ENCODE measurements around the gene C11orf91.

Gene C11orf91

GRCh38 chr11:33725496-33725895 lies 24.9 kb upstream of the C11orf91 start:
- Histone ChIP-seq H3K9me3 (ENCODE audit: insufficient read depth, low read length) (no peaks in the 10 kb centered on the region), H3K9ac (ENCODE audit: insufficient read length, low read depth) (no peak overlapping the region), H3K4me3 (ENCODE audit: insufficient read length, low read depth) (no peak overlapping the region), H3K4me1 (ENCODE audit: insufficient read depth, insufficient read length) (no peaks in the 10 kb centered on the region), H3K36me3 (ENCODE audit: insufficient read depth, insufficient read length, low read length) (peaks cover 8% of the 10 kb centered on the region), H3K27me3 (ENCODE audit: insufficient read depth, insufficient read length) (no peaks in the 10 kb centered on the region)
- TF ChIP-seq YY1 (IDR thresholded peaks at IDR 0.05; ENCODE audit: insufficient read depth, insufficient read length): no peak
- TF ChIP-seq SUZ12 (IDR thresholded peaks at IDR 0.05; ENCODE audit: extremely low read depth, insufficient read depth, insufficient read length): no peak
- TF ChIP-seq ZNF274 (IDR thresholded peaks at IDR 0.05; ENCODE audit: low read depth, low read length): no peak
- no peak for DNase-seq (ENCODE audit: low read depth, low spot score)

GRCh38 chr11:33724644-33725035 lies 24.0 kb upstream of the C11orf91 start:
- Histone ChIP-seq H3K4me3 (ENCODE audit: insufficient read length, low read depth) (no peak overlapping the region), H3K9me3 (ENCODE audit: insufficient read depth, low read length) (no peaks in the 10 kb centered on the region), H3K4me1 (ENCODE audit: insufficient read depth, insufficient read length) (no peaks in the 10 kb centered on the region), H3K27me3 (ENCODE audit: insufficient read depth, insufficient read length) (no peaks in the 10 kb centered on the region), H3K9ac (ENCODE audit: insufficient read length, low read depth) (no peak overlapping the region), H3K36me3 (ENCODE audit: insufficient read depth, insufficient read length, low read length) (peaks cover 14% of the 10 kb centered on the region)
- TF ChIP-seq SUZ12 (IDR thresholded peaks at IDR 0.05; ENCODE audit: extremely low read depth, insufficient read depth, insufficient read length) (no peak), YY1 (IDR thresholded peaks at IDR 0.05; ENCODE audit: insufficient read depth, insufficient read length) (no peak), ZNF274 (IDR thresholded peaks at IDR 0.05; ENCODE audit: low read depth, low read length) (no peak)
- DNase-seq (ENCODE audit: low read depth, low spot score): no peak

- TF ChIP-seq YY1 (IDR thresholded peaks at IDR 0.05; ENCODE audit: insufficient read depth, insufficient read length) (no peak), ZNF274 (IDR thresholded peaks at IDR 0.05; ENCODE audit: low read depth, low read length) (no peak), SUZ12 (IDR thresholded peaks at IDR 0.05; ENCODE audit: extremely low read depth, insufficient read depth, insufficient read length) (no peak)
These were observed 22.7 kb upstream of the C11orf91 start for GRCh38 chr11:33723238-33723881.

GRCh38 chr11:33722590-33723234 lies 22.1 kb upstream of the C11orf91 start:
- H3K36me3 ChIP-seq (ENCODE audit: insufficient read depth, insufficient read length, low read length): peaks cover 21% of the 10 kb centered on the region
- no peaks in the 10 kb centered on the region for H3K4me1 ChIP-seq (ENCODE audit: insufficient read depth, insufficient read length)
- no peaks in the 10 kb centered on the region for H3K9me3 ChIP-seq (ENCODE audit: insufficient read depth, low read length)
- no peak for TF ChIP-seq ZNF274 (IDR thresholded peaks at IDR 0.05; ENCODE audit: low read depth, low read length)
- no peak for TF ChIP-seq SUZ12 (IDR thresholded peaks at IDR 0.05; ENCODE audit: extremely low read depth, insufficient read depth, insufficient read length)
- TF ChIP-seq YY1 (IDR thresholded peaks at IDR 0.05; ENCODE audit: insufficient read depth, insufficient read length): no peak
- no peak overlapping the region for H3K4me3 ChIP-seq (ENCODE audit: insufficient read length, low read depth)
- no peaks in the 10 kb centered on the region for H3K27me3 ChIP-seq (ENCODE audit: insufficient read depth, insufficient read length)
- no peak overlapping the region for H3K9ac ChIP-seq (ENCODE audit: insufficient read length, low read depth)
- no peak for DNase-seq (ENCODE audit: low read depth, low spot score)

More at GRCh38 chr11:33723238-33723881, 22.7 kb upstream of the C11orf91 start:
- Histone ChIP-seq H3K27me3 (ENCODE audit: insufficient read depth, insufficient read length) (no peaks in the 10 kb centered on the region), H3K9me3 (ENCODE audit: insufficient read depth, low read length) (no peaks in the 10 kb centered on the region), H3K4me3 (ENCODE audit: insufficient read length, low read depth) (no peak overlapping the region), H3K4me1 (ENCODE audit: insufficient read depth, insufficient read length) (no peaks in the 10 kb centered on the region), H3K9ac (ENCODE audit: insufficient read length, low read depth) (no peak overlapping the region), H3K36me3 (ENCODE audit: insufficient read depth, insufficient read length, low read length) (peaks cover 21% of the 10 kb centered on the region)
- no peak for DNase-seq (ENCODE audit: low read depth, low spot score)

GRCh38 chr11:33721984-33722383 lies 21.4 kb upstream of the C11orf91 start:
- Histone ChIP-seq H3K9ac (ENCODE audit: insufficient read length, low read depth) (no peak overlapping the region), H3K27me3 (ENCODE audit: insufficient read depth, insufficient read length) (no peaks in the 10 kb centered on the region), H3K4me1 (ENCODE audit: insufficient read depth, insufficient read length) (no peaks in the 10 kb centered on the region), H3K4me3 (ENCODE audit: insufficient read length, low read depth) (no peak overlapping the region), H3K36me3 (ENCODE audit: insufficient read depth, insufficient read length, low read length) (peaks cover 27% of the 10 kb centered on the region), H3K9me3 (ENCODE audit: insufficient read depth, low read length) (no peaks in the 10 kb centered on the region)
- DNase-seq (ENCODE audit: low read depth, low spot score): no peak
- no peak for TF ChIP-seq YY1 (IDR thresholded peaks at IDR 0.05; ENCODE audit: insufficient read depth, insufficient read length)

GRCh38 chr11:33721426-33721825 lies 20.8 kb upstream of the C11orf91 start:
- peaks cover 33% of the 10 kb centered on the region for H3K36me3 ChIP-seq (ENCODE audit: insufficient read depth, insufficient read length, low read length)
- H3K27me3 ChIP-seq (ENCODE audit: insufficient read depth, insufficient read length): no peaks in the 10 kb centered on the region
- H3K9me3 ChIP-seq (ENCODE audit: insufficient read depth, low read length): no peaks in the 10 kb centered on the region
- H3K9ac ChIP-seq (ENCODE audit: insufficient read length, low read depth): no peak overlapping the region
- no peaks in the 10 kb centered on the region for H3K4me1 ChIP-seq (ENCODE audit: insufficient read depth, insufficient read length)
- TF ChIP-seq ZNF274 (IDR thresholded peaks at IDR 0.05; ENCODE audit: low read depth, low read length) (no peak), SUZ12 (IDR thresholded peaks at IDR 0.05; ENCODE audit: extremely low read depth, insufficient read depth, insufficient read length) (no peak), YY1 (IDR thresholded peaks at IDR 0.05; ENCODE audit: insufficient read depth, insufficient read length) (no peak)
- no peak for DNase-seq (ENCODE audit: low read depth, low spot score)
- no peak overlapping the region for H3K4me3 ChIP-seq (ENCODE audit: insufficient read length, low read depth)

- Histone ChIP-seq H3K4me1 (ENCODE audit: insufficient read depth, insufficient read length) (no peaks in the 10 kb centered on the region), H3K9me3 (ENCODE audit: insufficient read depth, low read length) (no peaks in the 10 kb centered on the region), H3K27me3 (ENCODE audit: insufficient read depth, insufficient read length) (no peaks in the 10 kb centered on the region), H3K4me3 (ENCODE audit: insufficient read length, low read depth) (no peak overlapping the region), H3K9ac (ENCODE audit: insufficient read length, low read depth) (no peak overlapping the region), H3K36me3 (ENCODE audit: insufficient read depth, insufficient read length, low read length) (peaks cover 42% of the 10 kb centered on the region)
- TF ChIP-seq YY1 (IDR thresholded peaks at IDR 0.05; ENCODE audit: insufficient read depth, insufficient read length) (no peak), ZNF274 (IDR thresholded peaks at IDR 0.05; ENCODE audit: low read depth, low read length) (no peak), SUZ12 (IDR thresholded peaks at IDR 0.05; ENCODE audit: extremely low read depth, insufficient read depth, insufficient read length) (no peak)
- no peak for DNase-seq (ENCODE audit: low read depth, low spot score)
These were observed 19.0 kb upstream of the C11orf91 start for GRCh38 chr11:33719587-33719986.
